Measurements from ENCODE around the gene GNB1L. TPM values are rescaled to one million over a fixed set of nuclear protein-coding genes. Genes with fewer than 3 reads are reported as not detected.

GNB1L gene
- total RNA-seq, 1 experiment from 2014 or later = 18.0 TPM

- TF ChIP-seq AFF4 (CRISPR knock-in tag; IDR thresholded peaks at IDR 0.05; ENCODE audit: borderline replicate concordance) = no peak
- TF ChIP-seq TEAD4 (CRISPR knock-in tag; IDR thresholded peaks at IDR 0.05) = no peak
- TF ChIP-seq MXD4 (CRISPR knock-in tag; IDR thresholded peaks at IDR 0.05; ENCODE audit: borderline replicate concordance) = no peak
- TF ChIP-seq, protein P1, sequence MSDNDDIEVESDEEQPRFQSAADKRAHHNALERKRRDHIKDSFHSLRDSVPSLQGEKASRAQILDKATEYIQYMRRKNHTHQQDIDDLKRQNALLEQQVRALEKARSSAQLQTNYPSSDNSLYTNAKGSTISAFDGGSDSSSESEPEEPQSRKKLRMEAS (CRISPR knock-in tag; IDR thresholded peaks at IDR 0.05) = no peak
- no peak for TF ChIP-seq FOXP1 (CRISPR knock-in tag; IDR thresholded peaks at IDR 0.05; ENCODE audit: borderline replicate concordance)
- TF ChIP-seq RELA (CRISPR knock-in tag; IDR thresholded peaks at IDR 0.05; ENCODE audit: borderline replicate concordance) = no peak
- TF ChIP-seq, protein P2, sequence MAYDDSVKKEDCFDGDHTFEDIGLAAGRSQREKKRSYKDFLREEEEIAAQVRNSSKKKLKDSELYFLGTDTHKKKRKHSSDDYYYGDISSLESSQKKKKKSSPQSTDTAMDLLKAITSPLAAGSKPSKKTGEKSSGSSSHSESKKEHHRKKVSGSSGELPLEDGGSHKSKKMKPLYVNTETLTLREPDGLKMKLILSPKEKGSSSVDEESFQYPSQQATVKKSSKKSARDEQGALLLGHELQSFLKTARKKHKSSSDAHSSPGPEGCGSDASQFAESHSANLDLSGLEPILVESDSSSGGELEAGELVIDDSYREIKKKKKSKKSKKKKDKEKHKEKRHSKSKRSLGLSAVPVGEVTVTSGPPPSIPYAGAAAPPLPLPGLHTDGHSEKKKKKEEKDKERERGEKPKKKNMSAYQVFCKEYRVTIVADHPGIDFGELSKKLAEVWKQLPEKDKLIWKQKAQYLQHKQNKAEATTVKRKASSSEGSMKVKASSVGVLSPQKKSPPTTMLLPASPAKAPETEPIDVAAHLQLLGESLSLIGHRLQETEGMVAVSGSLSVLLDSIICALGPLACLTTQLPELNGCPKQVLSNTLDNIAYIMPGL (CRISPR knock-in tag; IDR thresholded peaks at IDR 0.05) = no peak
Observed at GRCh38 chr22:19876941-19877625, 22.4 kb upstream of the GNB1L start (continued).

DNA sequence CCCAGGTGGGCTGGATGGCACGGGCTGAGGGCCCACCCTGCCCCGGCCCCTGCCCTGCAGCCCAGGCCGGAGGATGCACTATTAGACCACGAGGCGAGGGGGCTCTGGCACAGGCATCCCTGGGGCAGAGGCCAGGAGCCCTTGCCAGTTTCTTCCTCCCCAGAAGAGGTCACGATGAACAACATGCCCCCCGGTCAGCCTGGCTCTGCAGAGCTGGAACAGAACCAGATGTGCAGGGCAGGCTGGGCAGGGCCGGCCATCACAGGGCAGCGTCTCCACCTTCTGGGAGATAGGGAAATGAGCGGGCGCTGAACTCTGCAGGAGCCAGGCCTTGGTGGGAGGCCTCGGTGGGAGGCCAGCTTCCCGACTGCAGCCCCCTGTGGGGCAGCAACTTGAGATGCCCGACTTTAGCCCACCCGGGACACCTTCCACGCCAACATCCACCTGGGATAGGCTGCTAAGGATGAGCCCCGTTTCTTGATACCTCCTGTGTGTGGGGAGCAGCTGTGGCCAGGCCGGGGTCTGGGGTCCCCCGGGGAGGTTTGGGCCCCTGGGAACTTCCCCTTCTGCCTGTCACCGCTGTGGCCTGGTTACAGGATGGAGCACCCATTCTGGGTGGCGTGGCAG, 21.8 kb upstream of the GNB1L start:
- Mint-ChIP-seq H3K4me3 (no peak overlapping the region), H3K27ac (no peak overlapping the region), H3K36me3 (no peaks in the 10 kb centered on the region), H3K4me1 (peaks cover 19% of the 10 kb centered on the region), H3K27me3 (ENCODE audit: low read depth) (no peaks in the 10 kb centered on the region; the same call in 1 of the 2 replicates), H3K9me3 (no peaks in the 10 kb centered on the region)
- ATAC-seq = no peak
- CTCF ChIA-PET = interaction anchor here (0.6 kb wide), 1 partner anchor 80 kb away, joined by 4 read pairs; no protein-coding TSS in a partner anchor
- POLR2A ChIA-PET = no interaction called here
- peak; percentile 8 for DNase-seq (ENCODE audit: low spot score)
- TF ChIP-seq, protein P3, sequence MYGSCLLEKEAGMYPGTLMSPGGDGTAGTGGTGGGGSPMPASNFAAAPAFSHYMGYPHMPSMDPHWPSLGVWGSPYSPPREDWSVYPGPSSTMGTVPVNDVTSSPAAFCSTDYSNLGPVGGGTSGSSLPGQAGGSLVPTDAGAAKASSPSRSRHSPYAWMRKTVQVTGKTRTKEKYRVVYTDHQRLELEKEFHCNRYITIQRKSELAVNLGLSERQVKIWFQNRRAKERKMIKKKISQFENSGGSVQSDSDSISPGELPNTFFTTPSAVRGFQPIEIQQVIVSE (CRISPR knock-in tag; IDR thresholded peaks at IDR 0.05; ENCODE audit: borderline replicate concordance) = no peak
- TF ChIP-seq, protein P4, sequence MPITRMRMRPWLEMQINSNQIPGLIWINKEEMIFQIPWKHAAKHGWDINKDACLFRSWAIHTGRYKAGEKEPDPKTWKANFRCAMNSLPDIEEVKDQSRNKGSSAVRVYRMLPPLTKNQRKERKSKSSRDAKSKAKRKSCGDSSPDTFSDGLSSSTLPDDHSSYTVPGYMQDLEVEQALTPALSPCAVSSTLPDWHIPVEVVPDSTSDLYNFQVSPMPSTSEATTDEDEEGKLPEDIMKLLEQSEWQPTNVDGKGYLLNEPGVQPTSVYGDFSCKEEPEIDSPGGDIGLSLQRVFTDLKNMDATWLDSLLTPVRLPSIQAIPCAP (CRISPR knock-in tag; IDR thresholded peaks at IDR 0.05) = no peak
- TF ChIP-seq CREM (CRISPR knock-in tag; IDR thresholded peaks at IDR 0.05) (no peak), ZBTB21 (CRISPR knock-in tag; IDR thresholded peaks at IDR 0.05; ENCODE audit: borderline replicate concordance) (no peak), GABPB1 (CRISPR knock-in tag; IDR thresholded peaks at IDR 0.05) (no peak), ZNF671 (CRISPR knock-in tag; IDR thresholded peaks at IDR 0.05) (no peak), SP1 (CRISPR knock-in tag; conservative IDR thresholded peaks at IDR 0.05) (no peak), NFYB (CRISPR knock-in tag; conservative IDR thresholded peaks at IDR 0.05; ENCODE audit: low read depth) (no peak), TCF7 (CRISPR knock-in tag; IDR thresholded peaks at IDR 0.05; ENCODE audit: low read depth) (no peak), ELF4 (CRISPR knock-in tag; IDR thresholded peaks at IDR 0.05; ENCODE audit: low read depth) (no peak), ATF6 (CRISPR knock-in tag; IDR thresholded peaks at IDR 0.05) (no peak), ZNF423 (CRISPR knock-in tag; IDR thresholded peaks at IDR 0.05) (no peak), NR1H2 (CRISPR knock-in tag; IDR thresholded peaks at IDR 0.05) (no peak), GTF2I (CRISPR knock-in tag; conservative IDR thresholded peaks at IDR 0.05) (no peak), ZNF532 (CRISPR knock-in tag; IDR thresholded peaks at IDR 0.05; ENCODE audit: borderline replicate concordance) (no peak)

All from WTC11 (cell line).